ENCODE data around the gene SH3GL3. TPM values are rescaled to one million over a fixed set of nuclear protein-coding genes. Genes with fewer than 3 reads are reported as not detected.

SH3GL3 gene
- polyA plus RNA-seq, 1 of the 3 experiments (the other 2 are of a cell fraction): not detected

DNA sequence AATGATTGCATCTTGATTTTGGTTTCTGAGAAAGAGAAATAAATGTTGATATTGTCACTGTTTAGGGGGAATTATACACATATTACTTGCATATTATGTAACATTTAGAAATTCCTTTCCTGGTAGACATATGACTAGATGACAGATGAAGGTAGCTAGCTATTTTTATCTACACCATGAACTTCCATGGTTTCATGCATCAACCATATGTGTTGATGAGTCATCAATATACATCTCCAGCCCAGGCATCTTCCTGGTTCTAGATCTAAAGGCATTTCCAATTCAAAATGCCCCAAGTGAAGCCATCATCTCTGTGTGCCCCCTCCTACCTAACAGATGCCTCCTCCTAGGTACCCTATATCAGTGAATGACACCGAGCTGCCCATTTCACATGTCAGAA is 197.3 kb downstream of the SH3GL3 start:
- Histone ChIP-seq H3K9ac (no peak overlapping the region), H3K4me1 (ENCODE audit: control insufficient read depth in 1 of 2, insufficient read depth in 2 of 2, low read depth in 1 of 2, low read length in 1 of 2) (no peaks in the 10 kb centered on the region), H3K36me3 (replicated peaks in 1 of 2; ENCODE audit: control insufficient read depth in 1 of 2, insufficient read depth in 2 of 2, low read length in 1 of 2) (no peaks in the 10 kb centered on the region), H3K9me2 (no peaks in the 10 kb centered on the region), H4K20me1 (ENCODE audit: insufficient read depth) (no peaks in the 10 kb centered on the region), H3K4me2 (no peak overlapping the region), H3K27me3 (ENCODE audit: insufficient read depth) (no peaks in the 10 kb centered on the region; the same call in 1 of the 2 replicates), H3K27ac (ENCODE audit: low read depth in 2 of 2, low read length in 1 of 2) (no peak overlapping the region), H3F3A (replicated peaks; ENCODE audit: insufficient read depth) (no peaks in the 10 kb centered on the region), H3K4me3 (ENCODE audit: low read depth in 2 of 2, low read length in 1 of 2) (no peak overlapping the region), H2AFZ (ENCODE audit: low read depth) (no peak overlapping the region), H3K79me2 (ENCODE audit: insufficient read depth) (no peaks in the 10 kb centered on the region), H3K9me3 (no peaks in the 10 kb centered on the region)
- TF ChIP-seq RCOR1 (IDR thresholded peaks at IDR 0.05; ENCODE audit: low read length) (no peak), EP300 (IDR thresholded peaks at IDR 0.05; ENCODE audit: borderline replicate concordance in 1 of 2, low read depth in 1 of 2, low read length in 1 of 2) (no peak), CHD2 (IDR thresholded peaks at IDR 0.05; ENCODE audit: low read length, partially characterized antibody) (no peak), TCF12 (IDR thresholded peaks at IDR 0.05) (no peak), JUND (IDR thresholded peaks at IDR 0.05) (no peak), FOSL2 (IDR thresholded peaks at IDR 0.05; ENCODE audit: borderline replicate concordance, low read depth) (no peak), ELF1 (IDR thresholded peaks at IDR 0.05) (no peak), FOXJ3 (CRISPR knock-in tag; IDR thresholded peaks at IDR 0.05) (no peak), MXI1 (IDR thresholded peaks at IDR 0.05; ENCODE audit: low read depth, low read length) (no peak), EZH2phosphoT487 (IDR thresholded peaks at IDR 0.05; ENCODE audit: borderline replicate concordance, low read depth) (no peak), SMC3 (IDR thresholded peaks at IDR 0.05; ENCODE audit: low read depth, low read length) (no peak)
- TF ChIP-seq, protein P1, sequence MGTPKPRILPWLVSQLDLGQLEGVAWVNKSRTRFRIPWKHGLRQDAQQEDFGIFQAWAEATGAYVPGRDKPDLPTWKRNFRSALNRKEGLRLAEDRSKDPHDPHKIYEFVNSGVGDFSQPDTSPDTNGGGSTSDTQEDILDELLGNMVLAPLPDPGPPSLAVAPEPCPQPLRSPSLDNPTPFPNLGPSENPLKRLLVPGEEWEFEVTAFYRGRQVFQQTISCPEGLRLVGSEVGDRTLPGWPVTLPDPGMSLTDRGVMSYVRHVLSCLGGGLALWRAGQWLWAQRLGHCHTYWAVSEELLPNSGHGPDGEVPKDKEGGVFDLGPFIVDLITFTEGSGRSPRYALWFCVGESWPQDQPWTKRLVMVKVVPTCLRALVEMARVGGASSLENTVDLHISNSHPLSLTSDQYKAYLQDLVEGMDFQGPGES (IDR thresholded peaks at IDR 0.05; ENCODE audit: low read depth, low read length): no peak
- TF ChIP-seq, protein P2, sequence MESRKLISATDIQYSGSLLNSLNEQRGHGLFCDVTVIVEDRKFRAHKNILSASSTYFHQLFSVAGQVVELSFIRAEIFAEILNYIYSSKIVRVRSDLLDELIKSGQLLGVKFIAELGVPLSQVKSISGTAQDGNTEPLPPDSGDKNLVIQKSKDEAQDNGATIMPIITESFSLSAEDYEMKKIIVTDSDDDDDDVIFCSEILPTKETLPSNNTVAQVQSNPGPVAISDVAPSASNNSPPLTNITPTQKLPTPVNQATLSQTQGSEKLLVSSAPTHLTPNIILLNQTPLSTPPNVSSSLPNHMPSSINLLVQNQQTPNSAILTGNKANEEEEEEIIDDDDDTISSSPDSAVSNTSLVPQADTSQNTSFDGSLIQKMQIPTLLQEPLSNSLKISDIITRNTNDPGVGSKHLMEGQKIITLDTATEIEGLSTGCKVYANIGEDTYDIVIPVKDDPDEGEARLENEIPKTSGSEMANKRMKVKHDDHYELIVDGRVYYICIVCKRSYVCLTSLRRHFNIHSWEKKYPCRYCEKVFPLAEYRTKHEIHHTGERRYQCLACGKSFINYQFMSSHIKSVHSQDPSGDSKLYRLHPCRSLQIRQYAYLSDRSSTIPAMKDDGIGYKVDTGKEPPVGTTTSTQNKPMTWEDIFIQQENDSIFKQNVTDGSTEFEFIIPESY (IDR thresholded peaks at IDR 0.05; ENCODE audit: borderline replicate concordance, low read depth): no peak
- TF ChIP-seq, protein P3, sequence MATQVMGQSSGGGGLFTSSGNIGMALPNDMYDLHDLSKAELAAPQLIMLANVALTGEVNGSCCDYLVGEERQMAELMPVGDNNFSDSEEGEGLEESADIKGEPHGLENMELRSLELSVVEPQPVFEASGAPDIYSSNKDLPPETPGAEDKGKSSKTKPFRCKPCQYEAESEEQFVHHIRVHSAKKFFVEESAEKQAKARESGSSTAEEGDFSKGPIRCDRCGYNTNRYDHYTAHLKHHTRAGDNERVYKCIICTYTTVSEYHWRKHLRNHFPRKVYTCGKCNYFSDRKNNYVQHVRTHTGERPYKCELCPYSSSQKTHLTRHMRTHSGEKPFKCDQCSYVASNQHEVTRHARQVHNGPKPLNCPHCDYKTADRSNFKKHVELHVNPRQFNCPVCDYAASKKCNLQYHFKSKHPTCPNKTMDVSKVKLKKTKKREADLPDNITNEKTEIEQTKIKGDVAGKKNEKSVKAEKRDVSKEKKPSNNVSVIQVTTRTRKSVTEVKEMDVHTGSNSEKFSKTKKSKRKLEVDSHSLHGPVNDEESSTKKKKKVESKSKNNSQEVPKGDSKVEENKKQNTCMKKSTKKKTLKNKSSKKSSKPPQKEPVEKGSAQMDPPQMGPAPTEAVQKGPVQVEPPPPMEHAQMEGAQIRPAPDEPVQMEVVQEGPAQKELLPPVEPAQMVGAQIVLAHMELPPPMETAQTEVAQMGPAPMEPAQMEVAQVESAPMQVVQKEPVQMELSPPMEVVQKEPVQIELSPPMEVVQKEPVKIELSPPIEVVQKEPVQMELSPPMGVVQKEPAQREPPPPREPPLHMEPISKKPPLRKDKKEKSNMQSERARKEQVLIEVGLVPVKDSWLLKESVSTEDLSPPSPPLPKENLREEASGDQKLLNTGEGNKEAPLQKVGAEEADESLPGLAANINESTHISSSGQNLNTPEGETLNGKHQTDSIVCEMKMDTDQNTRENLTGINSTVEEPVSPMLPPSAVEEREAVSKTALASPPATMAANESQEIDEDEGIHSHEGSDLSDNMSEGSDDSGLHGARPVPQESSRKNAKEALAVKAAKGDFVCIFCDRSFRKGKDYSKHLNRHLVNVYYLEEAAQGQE (IDR thresholded peaks at IDR 0.05; ENCODE audit: low read depth, low read length): no peak
- no peak for DNase-seq
- POLR2A ChIA-PET: no interaction called here
- WGBS (ENCODE audit: low lambda C conversion rate): 6% methylated on average over 1 of the region's 1 CpG
- CTCF ChIA-PET: interaction anchor here (1.1 kb wide), 1 partner anchor 11 kb away, joined by 3 read pairs; no protein-coding TSS in a partner anchor

Data from SK-N-SH (cell line).